T-cell (primary cell): ENCODE measurements around the gene FOXA2. TPM values are rescaled to one million over a fixed set of nuclear protein-coding genes. Genes with fewer than 3 reads are reported as not detected.
"Not testable (repeated sequence)": the region's sequence is repeated elsewhere in the genome, so short reads cannot be mapped to it uniquely, and the experiment has no call there.

Source experiments
- ATAC-seq, 4 experiments: fragments of 200-7000 bp in 3 of 4; fragments of 150-1000 bp in 1 of 4; cut with Tn5 transposase; replicated peaks in 1 of 4; 1 replicate in 3 of 4; 2 replicates in 1 of 4; pipeline ENCODE4 v1.10.0; 2021; ENCODE audit warnings: moderate library complexity in 3 of 4, mild to moderate bottlenecking in 2 of 4, moderate number of reproducible peaks in 1 of 4
- CTCF ChIA-PET, 2 donors: fragments of 300-600 bp; sonication (Branson Sonifier 250); formaldehyde crosslinking; loops; one replicate each; lab custom pipeline; 2022; ENCODE audit warnings: antibody characterized with exemption in 2 of 2; lab: Charles Lee
- POLR2A ChIA-PET, 2 donors: fragments of 300-600 bp; sonication (Branson Sonifier 250); formaldehyde crosslinking; loops; one replicate each; lab custom pipeline; 2022; ENCODE audit warnings: antibody characterized with exemption in 2 of 2; lab: Charles Lee
- DNase-seq, 35 experiments: peaks; one replicate each; pipeline versions ENCODE4 v3.0.0 to v3.0.0-alpha.2; 2013 to 2023
- H3K27ac ChIP-seq: one replicate; pipeline ENCODE4 v1.5.1; 2013; ENCODE audit warnings: low read length
- H3K27me3 ChIP-seq, 2 experiments: replicated peaks in 1 of 2; 1 replicate in 1 of 2; 2 replicates in 1 of 2; pipeline versions ENCODE4 v1.6.1 to v1.7.0; 2013; ENCODE audit warnings: low read length in 1 of 2, mixed read lengths in 1 of 2; ENCODE audit not compliant: control insufficient read depth in 2 of 2, insufficient read depth in 2 of 2; ENCODE audit errors: extremely low read depth in 1 of 2
- H3K36me3 ChIP-seq, 2 donors: 1 replicate in 1 of 2; 2 replicates in 1 of 2; pipeline versions ENCODE4 v1.6.1 to v1.7.0; 2013; ENCODE audit warnings: low read length in 1 of 2; ENCODE audit not compliant: control insufficient read depth in 2 of 2, insufficient read depth in 1 of 2; ENCODE audit errors: extremely low read depth in 1 of 2
- H3K4me1 ChIP-seq, 2 experiments: 1 replicate in 1 of 2; 2 replicates in 1 of 2; pipeline versions ENCODE4 v1.6.1 to v1.7.0; 2013; ENCODE audit warnings: low read length in 2 of 2, mixed read lengths in 1 of 2; ENCODE audit not compliant: insufficient read depth in 2 of 2, control insufficient read depth in 1 of 2; ENCODE audit errors: extremely low read depth in 1 of 2
- H3K4me3 ChIP-seq, 2 donors: 1 replicate in 1 of 2; 2 replicates in 1 of 2; pipeline versions ENCODE4 v1.5.1 to v1.7.0; 2013; ENCODE audit warnings: mild to moderate bottlenecking in 2 of 2, low read length in 1 of 2, moderate library complexity in 1 of 2; ENCODE audit not compliant: control insufficient read depth in 1 of 2; ENCODE audit errors: extremely low read depth in 1 of 2
- H3K9me3 ChIP-seq: 2 replicates; pipeline ENCODE4 v1.7.0; 2013
- H3K27ac Mint-ChIP-seq, 2 donors: one replicate each; pipeline ENCODE4 v1.8.0; 2020 to 2021; ENCODE audit warnings: mild to moderate bottlenecking in 2 of 2, mixed read lengths in 2 of 2
- H3K27me3 Mint-ChIP-seq, 2 donors: one replicate each; pipeline ENCODE4 v1.8.0; 2021 to 2022; ENCODE audit warnings: mixed read lengths in 2 of 2
- H3K36me3 Mint-ChIP-seq: one replicate; pipeline ENCODE4 v1.8.0; 2021; ENCODE audit warnings: mixed read lengths
- H3K4me1 Mint-ChIP-seq, 3 donors: one replicate each; pipeline ENCODE4 v1.8.0; 2020 to 2022; ENCODE audit warnings: mixed read lengths in 3 of 3, mild to moderate bottlenecking in 1 of 3
- H3K4me3 Mint-ChIP-seq, 3 donors: one replicate each; pipeline ENCODE4 v1.8.0; 2020 to 2022; ENCODE audit warnings: mild to moderate bottlenecking in 3 of 3, mixed read lengths in 3 of 3, moderate library complexity in 3 of 3
- H3K9me3 Mint-ChIP-seq, 3 donors: one replicate each; pipeline ENCODE4 v1.8.0; 2020 to 2022; ENCODE audit warnings: mixed read lengths in 3 of 3
- whole genome bisulfite sequencing: methylation state at CpG from one replicate; pipeline ENCODE4 v1.1.5; 2013; ENCODE audit warnings: missing lambda C conversion rate; ENCODE audit not compliant: insufficient coverage; 5-methylcytosine and 5-hydroxymethylcytosine counted together
- total RNA-seq, 35 experiments: library from RNA in 6 of 35; stranded (reverse) in 6 of 35; fragments of 120-200 nt in 1 of 35; gene quantifications; one replicate each; pipeline versions ENCODE4 v1.2.1 to v1.2.4 and lab custom pipeline; 2013 to 2026

The FOXA2 gene
- total RNA-seq, 5 donors from 2014 or later (not counting 1 experiment from before 2014, with no cell fraction given): 0.13 to 0.26 TPM; not detected in 3

DNA sequence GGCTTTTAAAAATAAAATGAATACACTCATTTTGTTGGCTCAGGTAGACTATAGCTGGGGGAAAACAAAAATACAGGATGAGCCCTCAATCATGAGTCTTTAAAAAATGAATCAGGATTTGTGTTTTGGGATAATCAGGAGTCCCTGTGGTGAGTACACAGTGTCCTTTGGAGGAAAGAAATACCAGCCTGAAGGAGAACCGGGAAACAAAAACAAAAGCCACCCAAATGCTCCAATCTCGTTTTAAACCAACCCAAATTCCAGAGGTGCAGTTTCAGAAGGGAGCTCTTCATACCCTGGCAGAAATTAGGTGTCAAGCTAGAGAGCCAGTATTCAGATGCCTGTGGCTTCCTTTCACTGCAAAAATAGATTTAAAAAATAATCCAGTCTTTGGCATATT lies 23.3 kb upstream of the FOXA2 start:
- no peaks in the 10 kb centered on the region for H3K9me3 ChIP-seq
- no peak overlapping the region for H3K27ac ChIP-seq
- Mint-ChIP-seq H3K27ac (no peak overlapping the region), H3K9me3 (peaks cover 0 to 5% (median 0%) of the 10 kb centered on the region in 3 donors), H3K27me3 (peaks cover 0 to under 1% of the 10 kb centered on the region in 2 donors), H3K4me3 (no peak overlapping the region), H3K4me1 (no peaks in the 10 kb centered on the region), H3K36me3 (no peaks in the 10 kb centered on the region)
- ChIA-PET POLR2A (no interaction called here), CTCF (no interaction called here)
- no peaks in the 10 kb centered on the region for H3K4me1 ChIP-seq
- no peaks in the 10 kb centered on the region for H3K27me3 ChIP-seq
- DNase-seq (no peak), ATAC-seq (no peak)
- WGBS: no CpG with 5 or more reads among the region's 2 CpGs
- no peaks in the 10 kb centered on the region for H3K36me3 ChIP-seq
- H3K4me3 ChIP-seq: no peak overlapping the region

DNA sequence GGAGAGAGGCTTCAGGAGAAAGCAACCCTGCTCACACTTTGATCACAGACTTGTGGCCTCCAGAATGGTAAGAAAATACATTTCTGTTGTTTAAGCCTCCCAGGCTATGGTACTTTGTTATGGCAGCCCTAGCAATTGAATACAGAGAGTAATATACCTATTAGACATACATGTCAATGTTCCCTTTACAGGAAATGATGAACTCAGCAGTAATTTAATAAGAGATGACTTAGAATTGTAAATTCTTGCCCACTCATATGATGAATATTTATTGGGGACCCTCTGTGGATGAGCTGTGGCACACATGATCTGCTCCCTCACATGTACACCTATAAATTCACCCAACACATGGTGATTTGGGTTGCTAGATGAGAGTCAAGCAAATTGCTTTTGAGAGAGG lies 20.4 kb upstream of the FOXA2 start:
- no peak for DNase-seq
- Mint-ChIP-seq H3K27ac (peak overlapping the region in 1 of 2 donors; percentile 10), H3K36me3 (no peaks in the 10 kb centered on the region), H3K9me3 (no peaks in the 10 kb centered on the region), H3K27me3 (peaks cover 3 to 4% of the 10 kb centered on the region in 2 donors), H3K4me3 (no peak overlapping the region), H3K4me1 (no peaks in the 10 kb centered on the region)
- Histone ChIP-seq H3K27me3 (no peaks in the 10 kb centered on the region), H3K4me1 (no peaks in the 10 kb centered on the region), H3K27ac (no peak overlapping the region), H3K36me3 (no peaks in the 10 kb centered on the region), H3K9me3 (no peaks in the 10 kb centered on the region), H3K4me3 (no peak overlapping the region)
- ATAC-seq: no peak
- POLR2A ChIA-PET: no interaction called here
- CTCF ChIA-PET: no interaction called here

DNA sequence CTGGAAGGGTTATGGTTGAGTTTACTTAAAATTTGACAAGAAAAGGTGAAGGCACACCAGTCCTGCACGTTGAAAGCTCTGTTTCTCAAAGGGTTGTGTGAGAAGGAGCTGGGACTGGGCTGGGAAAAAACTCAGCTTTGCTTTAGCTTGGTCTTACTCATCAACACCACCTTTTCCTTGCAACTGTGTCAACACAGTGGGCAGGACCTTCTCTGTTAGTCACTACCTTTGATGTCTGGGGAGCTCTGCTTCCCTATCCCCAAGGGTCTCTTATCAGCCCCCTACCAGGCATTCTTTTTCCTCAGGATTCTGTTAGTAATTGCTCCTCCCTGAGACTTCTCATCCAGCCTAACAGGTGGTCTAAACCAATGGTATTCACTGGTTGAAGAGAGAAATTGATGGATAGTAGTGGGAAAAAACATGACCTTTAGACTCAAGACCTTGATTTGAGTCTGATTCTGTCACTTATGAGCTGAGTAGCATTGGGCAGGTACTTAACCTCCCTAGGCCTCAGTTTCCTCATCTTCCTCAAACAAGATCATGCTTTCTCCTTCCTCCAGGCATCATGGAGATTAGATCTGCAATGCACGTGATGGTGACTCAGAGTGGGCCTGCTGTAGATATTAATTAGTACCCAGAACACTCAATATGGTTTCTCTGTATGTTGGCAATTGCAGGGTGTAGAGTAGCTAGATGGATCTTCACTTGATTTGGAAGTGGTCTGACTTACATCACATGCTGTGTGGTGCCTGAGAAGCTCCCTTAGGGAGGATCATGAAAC lies 17.2 kb upstream of the FOXA2 start:
- H3K9me3 Mint-ChIP-seq: no peaks in the 10 kb centered on the region
- H3K27me3 Mint-ChIP-seq: peaks cover 3 to 4% of the 10 kb centered on the region in 2 donors
- Histone ChIP-seq H3K4me1 (no peaks in the 10 kb centered on the region), H3K27me3 (peaks cover 0 to 6% of the 10 kb centered on the region in 2 experiments), H3K9me3 (no peaks in the 10 kb centered on the region), H3K36me3 (no peaks in the 10 kb centered on the region), H3K4me3 (no peak overlapping the region), H3K27ac (no peak overlapping the region)
- ChIA-PET CTCF (no interaction called here), POLR2A (no interaction called here)
- WGBS: no CpG with 5 or more reads among the region's 2 CpGs
- no peak overlapping the region for H3K4me3 Mint-ChIP-seq
- H3K4me1 Mint-ChIP-seq: no peaks in the 10 kb centered on the region
- DNase-seq: no peak
- H3K27ac Mint-ChIP-seq: no peak overlapping the region
- ATAC-seq: no peak
- H3K36me3 Mint-ChIP-seq: no peaks in the 10 kb centered on the region

DNA sequence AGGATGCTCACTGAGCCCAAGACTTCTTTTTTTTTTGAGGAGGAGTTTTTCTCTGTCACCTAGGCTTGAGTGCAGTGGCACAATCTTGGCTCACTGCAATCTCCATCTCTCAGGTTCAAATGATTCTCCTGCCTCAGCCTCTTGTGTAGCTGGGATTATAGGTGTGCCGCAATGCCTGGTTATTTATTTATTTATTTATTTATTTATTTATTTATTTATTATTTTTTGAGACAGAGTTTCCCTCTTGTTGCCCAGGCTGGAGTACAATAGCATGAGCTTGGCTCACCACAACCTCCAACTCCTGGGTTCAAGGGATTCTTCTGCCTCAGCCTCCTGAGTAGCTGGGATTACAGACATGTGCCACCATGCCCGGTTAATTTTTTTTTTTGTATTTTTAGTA lies 14.9 kb upstream of the FOXA2 start:
- WGBS: no CpG with 5 or more reads among the region's 2 CpGs
- H3K36me3 ChIP-seq, H3K27me3 ChIP-seq, H3K27me3 Mint-ChIP-seq, H3K9me3 ChIP-seq, H3K27ac ChIP-seq, DNase-seq, H3K36me3 Mint-ChIP-seq, H3K4me1 Mint-ChIP-seq, H3K4me3 Mint-ChIP-seq, POLR2A ChIA-PET, CTCF ChIA-PET, H3K27ac Mint-ChIP-seq, ATAC-seq, H3K4me1 ChIP-seq, H3K9me3 Mint-ChIP-seq, H3K4me3 ChIP-seq: not testable (repeated sequence)

DNA sequence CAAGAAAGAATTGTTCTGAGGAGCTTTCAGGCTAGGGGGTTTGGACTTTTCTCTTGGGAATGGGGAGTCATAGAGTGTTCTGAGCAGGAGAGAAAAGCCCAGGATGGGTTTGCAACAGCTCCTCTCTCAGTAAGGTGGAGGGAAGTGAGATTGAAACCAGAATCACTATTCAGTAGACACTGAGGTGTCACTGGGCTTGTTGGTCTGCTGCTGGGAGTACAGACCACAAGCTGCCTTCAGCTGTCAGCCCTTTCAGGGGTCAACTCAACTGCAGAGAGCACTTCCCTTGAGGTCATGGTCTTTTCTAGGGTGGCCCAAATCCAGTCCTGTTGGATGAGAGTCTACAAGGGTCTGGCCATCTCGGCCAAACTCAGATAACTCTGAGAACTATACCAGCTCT lies 12.9 kb upstream of the FOXA2 start:
- CTCF ChIA-PET: no interaction called here
- H3K36me3 Mint-ChIP-seq: no peaks in the 10 kb centered on the region

DNA sequence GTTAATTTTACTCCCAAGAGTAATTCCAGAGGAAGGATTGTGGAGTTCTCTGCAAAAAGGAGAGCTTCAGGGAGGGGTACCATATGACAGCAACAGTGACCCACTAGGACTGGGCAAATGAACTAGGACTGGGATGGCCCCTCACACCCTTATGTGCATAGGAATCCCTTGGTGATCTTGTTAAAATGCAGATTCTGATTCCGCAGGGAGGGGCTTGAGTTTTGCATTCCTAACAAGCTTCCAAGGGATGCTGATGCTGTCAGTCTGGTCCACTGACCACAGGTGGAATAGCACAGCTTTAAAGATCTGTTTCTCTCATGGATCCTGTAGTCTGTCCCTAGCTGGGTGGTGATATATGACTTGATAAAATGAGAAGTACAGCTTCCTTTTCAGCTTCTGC lies 6.3 kb upstream of the FOXA2 start:
- ATAC-seq: no peak
- CTCF ChIA-PET: no interaction called here
- DNase-seq: no peak
- POLR2A ChIA-PET: interaction anchor here in 1 of 2 donors (0.6 kb wide), 1 partner anchor 63 kb away, joined by 4 read pairs; no protein-coding TSS in a partner anchor
- no peaks in the 10 kb centered on the region for H3K9me3 Mint-ChIP-seq
- H3K36me3 ChIP-seq: no peaks in the 10 kb centered on the region
- H3K27ac Mint-ChIP-seq: no peak overlapping the region
- H3K9me3 ChIP-seq: no peaks in the 10 kb centered on the region
- no peaks in the 10 kb centered on the region for H3K36me3 Mint-ChIP-seq
- peaks cover 28 to 38% of the 10 kb centered on the region in 2 donors for H3K27me3 Mint-ChIP-seq
- no peaks in the 10 kb centered on the region for H3K4me1 ChIP-seq
- no peak overlapping the region for H3K4me3 Mint-ChIP-seq
- no peak overlapping the region for H3K4me3 ChIP-seq
- H3K27ac ChIP-seq: no peak overlapping the region
- 13% methylated on average over 1 of the region's 1 CpG for WGBS
- peaks cover 21 to 27% of the 10 kb centered on the region in 2 experiments for H3K27me3 ChIP-seq
- H3K4me1 Mint-ChIP-seq: no peaks in the 10 kb centered on the region

More for the DNA sequence above, 12.9 kb upstream of the FOXA2 start:
- no peak for DNase-seq
- peaks cover 7 to 8% of the 10 kb centered on the region in 2 donors for H3K27me3 Mint-ChIP-seq
- peaks cover 0 to 6% of the 10 kb centered on the region in 2 experiments for H3K27me3 ChIP-seq
- no CpG with 5 or more reads among the region's 1 CpG for WGBS
- H3K36me3 ChIP-seq: no peaks in the 10 kb centered on the region
- H3K27ac Mint-ChIP-seq: no peak overlapping the region
- POLR2A ChIA-PET: interaction anchor here in 1 of 2 donors (0.5 kb wide), 1 partner anchor 824 kb away, joined by 4 read pairs; the partner anchor contains the start of gene NAPB
- no peaks in the 10 kb centered on the region for H3K4me1 ChIP-seq
- H3K27ac ChIP-seq: no peak overlapping the region
- no peak overlapping the region for H3K4me3 ChIP-seq
- ATAC-seq: no peak
- no peaks in the 10 kb centered on the region for H3K9me3 Mint-ChIP-seq
- H3K4me1 Mint-ChIP-seq: no peaks in the 10 kb centered on the region
- H3K4me3 Mint-ChIP-seq: no peak overlapping the region
- no peaks in the 10 kb centered on the region for H3K9me3 ChIP-seq
